ENCODE data around the gene MTRF1L.

DNA sequence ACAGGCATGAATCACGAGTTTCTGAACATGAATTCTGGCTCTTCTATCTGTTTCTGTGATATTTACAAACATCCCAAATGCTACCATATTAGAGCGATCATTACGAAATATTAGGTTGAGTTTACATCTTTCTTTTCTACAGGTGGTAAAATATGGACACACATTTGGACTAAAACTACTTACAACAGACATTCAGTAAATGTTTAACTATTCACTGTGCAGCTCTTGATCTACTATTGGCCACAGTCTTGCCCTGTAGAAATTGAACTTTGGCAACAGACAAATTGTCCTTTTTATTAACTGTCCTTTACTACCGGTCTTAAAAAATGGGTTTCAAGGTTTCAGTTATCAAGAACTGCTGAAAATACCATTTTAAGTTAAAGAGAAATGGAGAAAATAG is 26.5 kb upstream of the MTRF1L start:
- TF ChIP-seq, protein P1, sequence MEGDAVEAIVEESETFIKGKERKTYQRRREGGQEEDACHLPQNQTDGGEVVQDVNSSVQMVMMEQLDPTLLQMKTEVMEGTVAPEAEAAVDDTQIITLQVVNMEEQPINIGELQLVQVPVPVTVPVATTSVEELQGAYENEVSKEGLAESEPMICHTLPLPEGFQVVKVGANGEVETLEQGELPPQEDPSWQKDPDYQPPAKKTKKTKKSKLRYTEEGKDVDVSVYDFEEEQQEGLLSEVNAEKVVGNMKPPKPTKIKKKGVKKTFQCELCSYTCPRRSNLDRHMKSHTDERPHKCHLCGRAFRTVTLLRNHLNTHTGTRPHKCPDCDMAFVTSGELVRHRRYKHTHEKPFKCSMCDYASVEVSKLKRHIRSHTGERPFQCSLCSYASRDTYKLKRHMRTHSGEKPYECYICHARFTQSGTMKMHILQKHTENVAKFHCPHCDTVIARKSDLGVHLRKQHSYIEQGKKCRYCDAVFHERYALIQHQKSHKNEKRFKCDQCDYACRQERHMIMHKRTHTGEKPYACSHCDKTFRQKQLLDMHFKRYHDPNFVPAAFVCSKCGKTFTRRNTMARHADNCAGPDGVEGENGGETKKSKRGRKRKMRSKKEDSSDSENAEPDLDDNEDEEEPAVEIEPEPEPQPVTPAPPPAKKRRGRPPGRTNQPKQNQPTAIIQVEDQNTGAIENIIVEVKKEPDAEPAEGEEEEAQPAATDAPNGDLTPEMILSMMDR (IDR thresholded peaks at IDR 0.05; ENCODE audit: low read depth, low read length), result no peak
- TF ChIP-seq POLR2A (IDR thresholded peaks at IDR 0.05; ENCODE audit: extremely low read depth, insufficient read length), result no peak
- TF ChIP-seq, protein P2, sequence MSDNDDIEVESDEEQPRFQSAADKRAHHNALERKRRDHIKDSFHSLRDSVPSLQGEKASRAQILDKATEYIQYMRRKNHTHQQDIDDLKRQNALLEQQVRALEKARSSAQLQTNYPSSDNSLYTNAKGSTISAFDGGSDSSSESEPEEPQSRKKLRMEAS (IDR thresholded peaks at IDR 0.05; ENCODE audit: low read depth, low read length), result no peak
